ENCODE data around the gene GARIN1A.

DNA sequence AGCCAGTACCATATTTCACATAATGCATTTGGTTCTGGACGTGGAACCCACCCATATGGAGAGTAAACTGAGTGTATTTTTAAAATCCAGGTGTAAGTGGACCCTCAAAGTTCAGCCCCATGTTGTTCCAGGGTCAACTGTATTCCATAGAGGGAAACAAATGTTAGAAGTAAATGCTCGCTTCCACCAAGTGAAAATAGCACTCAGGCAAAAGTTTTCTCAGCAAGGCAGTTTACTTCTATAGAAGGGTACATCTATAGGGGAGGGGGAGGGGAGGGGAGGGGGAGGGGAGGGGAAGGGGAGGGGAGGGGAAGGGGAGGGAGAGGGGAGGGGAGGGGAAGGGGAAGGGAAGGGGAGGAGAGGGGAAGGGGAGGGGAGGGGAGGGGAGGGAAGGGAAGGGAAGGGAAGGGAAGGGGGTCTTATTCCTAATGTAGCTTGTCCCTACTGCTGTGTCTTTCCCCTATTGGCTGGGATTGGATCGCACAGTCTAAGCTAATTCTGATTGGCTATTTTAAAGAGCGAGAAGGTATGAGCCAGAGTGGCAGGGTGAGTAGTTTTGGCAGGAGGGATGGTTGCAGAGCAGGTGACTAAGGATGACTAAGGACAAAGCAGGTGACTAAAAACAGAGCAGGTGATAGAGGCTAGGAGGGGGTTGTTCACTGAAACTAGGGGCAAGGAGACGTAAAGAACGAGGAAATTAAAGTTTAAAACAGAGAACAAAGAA is 29.1 kb downstream of the GARIN1A start:
- TF ChIP-seq, protein P1, sequence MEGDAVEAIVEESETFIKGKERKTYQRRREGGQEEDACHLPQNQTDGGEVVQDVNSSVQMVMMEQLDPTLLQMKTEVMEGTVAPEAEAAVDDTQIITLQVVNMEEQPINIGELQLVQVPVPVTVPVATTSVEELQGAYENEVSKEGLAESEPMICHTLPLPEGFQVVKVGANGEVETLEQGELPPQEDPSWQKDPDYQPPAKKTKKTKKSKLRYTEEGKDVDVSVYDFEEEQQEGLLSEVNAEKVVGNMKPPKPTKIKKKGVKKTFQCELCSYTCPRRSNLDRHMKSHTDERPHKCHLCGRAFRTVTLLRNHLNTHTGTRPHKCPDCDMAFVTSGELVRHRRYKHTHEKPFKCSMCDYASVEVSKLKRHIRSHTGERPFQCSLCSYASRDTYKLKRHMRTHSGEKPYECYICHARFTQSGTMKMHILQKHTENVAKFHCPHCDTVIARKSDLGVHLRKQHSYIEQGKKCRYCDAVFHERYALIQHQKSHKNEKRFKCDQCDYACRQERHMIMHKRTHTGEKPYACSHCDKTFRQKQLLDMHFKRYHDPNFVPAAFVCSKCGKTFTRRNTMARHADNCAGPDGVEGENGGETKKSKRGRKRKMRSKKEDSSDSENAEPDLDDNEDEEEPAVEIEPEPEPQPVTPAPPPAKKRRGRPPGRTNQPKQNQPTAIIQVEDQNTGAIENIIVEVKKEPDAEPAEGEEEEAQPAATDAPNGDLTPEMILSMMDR (IDR thresholded peaks at IDR 0.05) = no peak
- no peak for TF ChIP-seq POLR2AphosphoS5 (IDR thresholded peaks at IDR 0.05; ENCODE audit: insufficient read depth in 1 of 2, low read depth in 1 of 2)

Measured in vagina (tissue), 2 donors.